OCI-LY1 (cell line): ENCODE data around the gene MRPL48.

Experiments
- CTCF ChIP-seq: fragments of 200-600 bp; sonication (generic), shearing (Covaris generic); IDR thresholded peaks from 2 replicates; pipeline ENCODE4 v1.5.1; 2017; ENCODE audit warnings: mild to moderate bottlenecking, antibody characterized with exemption, low read length, moderate library complexity, mixed read lengths
- EZH2 ChIP-seq: fragments of 200-600 bp; sonication (generic), shearing (Covaris generic); IDR thresholded peaks from 2 replicates; pipeline ENCODE4 v1.8.0; 2017; ENCODE audit warnings: borderline replicate concordance, mixed run types, mild to moderate bottlenecking, antibody characterized with exemption, low read length, moderate library complexity, mixed read lengths

GRCh38 chr11:73894725-73895335 is 107.2 kb downstream of the MRPL48 start:
- TF ChIP-seq CTCF (no peak), EZH2 (no peak)
